OCI-LY7 (cell line): ENCODE results near the gene TP53INP2. TPM values are rescaled to one million over a fixed set of nuclear protein-coding genes. Genes with fewer than 3 reads are reported as not detected.

ENCODE experiments used
- BruUV-seq: library from RNA; stranded (reverse); fragments of 400-500 nt; replicated peaks from 2 replicates; lab custom pipeline; 2021; lab: Mats Ljungman, UMichigan
- CTCF ChIA-PET: fragments of 300-600 bp; sonication (Branson Sonifier 250); formaldehyde crosslinking; loops from one replicate; lab custom pipeline; 2022; ENCODE audit warnings: antibody characterized with exemption; ENCODE audit not compliant: unreplicated experiment; lab: Charles Lee
- POLR2A ChIA-PET: fragments of 300-600 bp; sonication (Branson Sonifier 250); formaldehyde crosslinking; loops from one replicate; lab custom pipeline; 2022; ENCODE audit warnings: antibody characterized with exemption; lab: Charles Lee
- DNase-seq: peaks from one replicate; pipeline ENCODE4 v3.0.0-alpha.2; 2015; ENCODE audit warnings: low spot score
- H2AFZ ChIP-seq: fragments of 200-600 bp; sonication (generic), shearing (Covaris generic); 2 replicates; pipeline ENCODE4 v1.6.1; 2014; ENCODE audit warnings: mild to moderate bottlenecking, antibody characterized with exemption, low read length, moderate library complexity
- H3K27ac ChIP-seq: fragments of 200-600 bp; sonication (generic); 2 replicates; pipeline ENCODE4 v1.5.1; 2014; ENCODE audit warnings: mixed run types, low read depth, mild to moderate bottlenecking, moderate library complexity, low read length, inconsistent platforms; ENCODE audit not compliant: poor library complexity, severe bottlenecking
- H3K36me3 ChIP-seq: fragments of 200-600 bp; sonication (generic); 2 replicates; pipeline ENCODE4 v1.6.1; 2014; ENCODE audit warnings: mild to moderate bottlenecking, antibody characterized with exemption, low read length, moderate library complexity, mixed read lengths; ENCODE audit not compliant: insufficient read depth
- H3K4me1 ChIP-seq: fragments of 200-600 bp; sonication (generic); 2 replicates; pipeline ENCODE4 v1.5.1; 2014; ENCODE audit warnings: mild to moderate bottlenecking, low read length; ENCODE audit not compliant: insufficient read depth, poor library complexity, severe bottlenecking
- H3K4me2 ChIP-seq: fragments of 200-600 bp; sonication (generic); 2 replicates; pipeline ENCODE4 v1.6.1; 2014; ENCODE audit warnings: mild to moderate bottlenecking, low read length
- H3K4me3 ChIP-seq: fragments of 200-600 bp; sonication (generic); 2 replicates; pipeline ENCODE4 v1.5.1; 2014; ENCODE audit warnings: mild to moderate bottlenecking, low read depth, low read length; ENCODE audit not compliant: poor library complexity, severe bottlenecking
- H3K79me2 ChIP-seq: fragments of 200-600 bp; sonication (generic); 2 replicates; pipeline ENCODE4 v1.6.1; 2016; ENCODE audit warnings: low read depth, mild to moderate bottlenecking, low read length, moderate library complexity, mixed read lengths; ENCODE audit not compliant: insufficient read depth
- H3K9me2 ChIP-seq: fragments of 200-600 bp; sonication (generic); 2 replicates; pipeline ENCODE4 v1.6.1; 2016; ENCODE audit warnings: mild to moderate bottlenecking, low read length, mixed read lengths; ENCODE audit not compliant: insufficient read depth
- H3K9me3 ChIP-seq: fragments of 200-600 bp; sonication (generic); 2 replicates; pipeline ENCODE4 v1.6.1; 2014; ENCODE audit warnings: mild to moderate bottlenecking, mixed run types, low read length, mixed read lengths
- H4K20me1 ChIP-seq: fragments of 200-600 bp; sonication (generic); 2 replicates; pipeline ENCODE4 v1.6.1; 2014; ENCODE audit warnings: mild to moderate bottlenecking, antibody characterized with exemption, low read length, moderate library complexity, mixed read lengths; ENCODE audit not compliant: insufficient read depth
- EZH2phosphoT487 ChIP-seq: fragments of 200-600 bp; sonication (generic); IDR thresholded peaks from 2 replicates; pipeline ENCODE4 v1.6.1; 2018; ENCODE audit warnings: low read depth, borderline replicate concordance, mild to moderate bottlenecking, mixed run types, antibody characterized with exemption, low read length, moderate library complexity, mixed read lengths
- intact Hi-C: fragments of 100-400 bp; cut with micrococcal nuclease; formaldehyde crosslinking; loops from one replicate; pipeline ENCODE4 v1.10.0; 2022; ENCODE audit not compliant: unreplicated experiment
- total RNA-seq, 2 experiments: library from RNA; depleted of rRNA in 1 of 2; stranded (reverse); fragments of >200 nt in 1 of 2; shearing (Covaris generic) in 1 of 2; gene quantifications; 2 replicates each; pipeline ENCODE4 v1.2.3, GENCODE V29; 2014 to 2022
- TF ChIP-seq, protein P1 (sequence below): fragments of 200-600 bp; sonication (generic); conservative IDR thresholded peaks from 2 replicates; pipeline ENCODE4 v1.5.1; 2014; ENCODE audit warnings: mild to moderate bottlenecking, antibody characterized with exemption, low read length, moderate library complexity, mixed read lengths

TP53INP2 gene
- total RNA-seq, 2 experiments from 2014 or later, result 0.73 to 7.9 TPM

DNA sequence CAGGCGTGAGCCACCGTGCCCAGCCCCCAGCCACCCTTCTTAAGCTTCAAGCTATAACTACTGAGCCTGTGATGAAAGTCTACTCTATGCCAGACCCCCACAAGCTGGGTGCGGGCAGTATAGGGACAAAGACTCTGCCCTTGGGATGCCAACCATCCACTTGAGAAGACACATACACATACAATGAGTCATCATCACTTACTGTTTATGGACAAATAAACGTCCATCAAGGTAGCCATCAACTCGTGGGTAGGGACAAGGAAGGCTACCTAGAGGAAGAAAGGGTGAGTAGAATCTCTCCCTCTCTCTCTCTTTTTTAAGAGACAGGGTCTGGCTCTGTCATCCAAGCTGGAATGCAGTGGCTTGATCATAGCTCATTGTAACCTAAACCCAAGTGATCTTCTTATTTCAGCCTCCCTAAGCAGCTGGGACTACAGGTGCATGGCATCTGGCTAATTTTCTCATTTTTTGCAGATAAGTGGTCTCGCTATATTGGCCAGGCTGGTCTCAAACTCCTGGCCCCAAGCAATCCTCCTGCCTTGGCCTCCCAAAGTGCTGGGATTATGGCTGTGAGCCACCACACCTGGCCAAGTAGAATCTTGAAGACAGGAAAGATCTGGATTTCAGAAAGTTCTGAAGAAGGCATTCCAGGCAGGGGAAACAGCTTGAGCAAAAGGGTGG is 2.6 kb upstream of the TP53INP2 start:
- H2AFZ ChIP-seq, result no peak overlapping the region
- no peak for DNase-seq
- no peaks in the 10 kb centered on the region for H3K36me3 ChIP-seq
- H3K9me2 ChIP-seq, result no peaks in the 10 kb centered on the region
- H3K27ac ChIP-seq, result no peak overlapping the region
- intact Hi-C loops, result no loop called here
- no peaks in the 10 kb centered on the region for H4K20me1 ChIP-seq
- no peaks in the 10 kb centered on the region for H3K79me2 ChIP-seq
- POLR2A ChIA-PET, result interaction anchor here (0.7 to 0.9 kb wide), 2 partner anchors 19 to 62 kb away, joined by 3 read pairs; no protein-coding TSS in a partner anchor
- peaks cover 16% of the 10 kb centered on the region for H3K4me1 ChIP-seq
- CTCF ChIA-PET, result no interaction called here
- no peaks in the 10 kb centered on the region for H3K9me3 ChIP-seq
- no TSS peak for BruUV-seq
- no peak overlapping the region for H3K4me3 ChIP-seq
- TF ChIP-seq EZH2phosphoT487, result no peak
- TF ChIP-seq, protein P1, sequence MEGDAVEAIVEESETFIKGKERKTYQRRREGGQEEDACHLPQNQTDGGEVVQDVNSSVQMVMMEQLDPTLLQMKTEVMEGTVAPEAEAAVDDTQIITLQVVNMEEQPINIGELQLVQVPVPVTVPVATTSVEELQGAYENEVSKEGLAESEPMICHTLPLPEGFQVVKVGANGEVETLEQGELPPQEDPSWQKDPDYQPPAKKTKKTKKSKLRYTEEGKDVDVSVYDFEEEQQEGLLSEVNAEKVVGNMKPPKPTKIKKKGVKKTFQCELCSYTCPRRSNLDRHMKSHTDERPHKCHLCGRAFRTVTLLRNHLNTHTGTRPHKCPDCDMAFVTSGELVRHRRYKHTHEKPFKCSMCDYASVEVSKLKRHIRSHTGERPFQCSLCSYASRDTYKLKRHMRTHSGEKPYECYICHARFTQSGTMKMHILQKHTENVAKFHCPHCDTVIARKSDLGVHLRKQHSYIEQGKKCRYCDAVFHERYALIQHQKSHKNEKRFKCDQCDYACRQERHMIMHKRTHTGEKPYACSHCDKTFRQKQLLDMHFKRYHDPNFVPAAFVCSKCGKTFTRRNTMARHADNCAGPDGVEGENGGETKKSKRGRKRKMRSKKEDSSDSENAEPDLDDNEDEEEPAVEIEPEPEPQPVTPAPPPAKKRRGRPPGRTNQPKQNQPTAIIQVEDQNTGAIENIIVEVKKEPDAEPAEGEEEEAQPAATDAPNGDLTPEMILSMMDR, result no peak
- H3K4me2 ChIP-seq, result no peak overlapping the region

DNA sequence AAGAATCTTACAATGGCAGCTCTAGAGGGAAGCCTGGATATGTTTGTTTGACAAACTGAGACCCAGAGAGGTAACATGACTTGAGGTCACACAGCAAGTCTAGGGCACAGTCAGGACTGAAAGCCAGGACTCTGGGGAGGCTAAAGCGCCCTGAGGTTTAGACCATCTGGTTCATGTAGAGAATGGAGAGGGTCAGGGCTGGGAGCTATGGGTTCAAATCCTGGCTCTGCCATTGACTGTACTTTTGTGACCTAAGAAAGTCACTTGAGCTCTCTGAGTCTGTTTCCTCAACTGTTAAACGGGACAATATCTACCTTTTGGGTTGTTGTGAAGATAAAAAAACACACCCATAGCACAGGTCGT is 1.1 kb upstream of the TP53INP2 start:
- Histone ChIP-seq H3K9me3 (no peaks in the 10 kb centered on the region), H3K4me1 (peaks cover 16% of the 10 kb centered on the region), H3K27ac (no peak overlapping the region), H3K4me2 (peak overlapping the region; percentile 94), H3K36me3 (no peaks in the 10 kb centered on the region), H2AFZ (peak overlapping the region; percentile 86; the same call in 1 of the 2 replicates), H3K4me3 (peak overlapping the region; percentile 93), H3K9me2 (no peaks in the 10 kb centered on the region), H4K20me1 (no peaks in the 10 kb centered on the region), H3K79me2 (no peaks in the 10 kb centered on the region)
- ChIA-PET POLR2A (interaction anchor here (0.9 to 1.4 kb wide), 2 partner anchors 25 to 27 kb away, joined by 3 to 4 read pairs; no protein-coding TSS in a partner anchor), CTCF (interaction anchor here (0.6 to 1.0 kb wide), 2 partner anchors 56 to 166 kb away, joined by 5 to 8 read pairs; no protein-coding TSS in a partner anchor)
- TF ChIP-seq, protein P1, result no peak
- TF ChIP-seq EZH2phosphoT487, result no peak
- BruUV-seq, result no TSS peak
- no peak for DNase-seq
- intact Hi-C loops, result no loop called here
